ENCODE measurements around the gene AURKA. TPM values are rescaled to one million over a fixed set of nuclear protein-coding genes. Genes with fewer than 3 reads are reported as not detected.
"Not testable (repeated sequence)": the region's sequence is repeated elsewhere in the genome, so short reads cannot be mapped to it uniquely, and the experiment has no call there.

Gene AURKA
- polyA plus RNA-seq, 3 donors = 13.5 to 20.0 (median 19.5) TPM

GRCh38 chr20:56405356-56405755 is 13.3 kb upstream of the AURKA start:
- DNase-seq (ENCODE audit: extremely low read depth in 1 of 11, low read depth in 9 of 11, low spot score in 4 of 11) = not testable (repeated sequence)

- DNase-seq (ENCODE audit: extremely low read depth in 1 of 11, low read depth in 9 of 11, low spot score in 4 of 11) = no peak
These were observed 11.4 kb upstream of the AURKA start for GRCh38 chr20:56403465-56403864.

GRCh38 chr20:56400001-56400640 is 8.1 kb upstream of the AURKA start:
- DNase-seq (ENCODE audit: extremely low read depth in 1 of 11, low read depth in 9 of 11, low spot score in 4 of 11) = peak in 7 of 11 donors; percentile 26 to 61 (median 50)

GRCh38 chr20:56395166-56395565 is 3.2 kb upstream of the AURKA start:
- no peak for DNase-seq (ENCODE audit: extremely low read depth in 1 of 11, low read depth in 9 of 11, low spot score in 4 of 11)

- no peak for DNase-seq (ENCODE audit: extremely low read depth in 1 of 11, low read depth in 9 of 11, low spot score in 4 of 11)
These were observed 1.6 kb upstream of the AURKA start for GRCh38 chr20:56393653-56394052.

- no peak for DNase-seq (ENCODE audit: extremely low read depth in 1 of 11, low read depth in 9 of 11, low spot score in 4 of 11)
These were observed 967 bp upstream of the AURKA start for GRCh38 chr20:56392881-56393482.

GRCh38 chr20:56391596-56392131 is 351 bp downstream of the AURKA start:
- no peak for DNase-seq (ENCODE audit: extremely low read depth in 1 of 11, low read depth in 9 of 11, low spot score in 4 of 11)

- no peak for DNase-seq (ENCODE audit: extremely low read depth in 1 of 11, low read depth in 9 of 11, low spot score in 4 of 11)
These were observed 978 bp downstream of the AURKA start for GRCh38 chr20:56391037-56391436.

GRCh38 chr20:56390396-56390795 is 1.6 kb downstream of the AURKA start:
- DNase-seq (ENCODE audit: extremely low read depth in 1 of 11, low read depth in 9 of 11, low spot score in 4 of 11) = not testable (repeated sequence)

GRCh38 chr20:56389807-56390206 is 2.2 kb downstream of the AURKA start:
- no peak for DNase-seq (ENCODE audit: extremely low read depth in 1 of 11, low read depth in 9 of 11, low spot score in 4 of 11)

- no peak for DNase-seq (ENCODE audit: extremely low read depth in 1 of 11, low read depth in 9 of 11, low spot score in 4 of 11)
These were observed 3.1 kb downstream of the AURKA start for GRCh38 chr20:56388882-56389281.

GRCh38 chr20:56386219-56386618 is 5.8 kb downstream of the AURKA start:
- DNase-seq (ENCODE audit: extremely low read depth in 1 of 11, low read depth in 9 of 11, low spot score in 4 of 11) = no peak

- DNase-seq (ENCODE audit: extremely low read depth in 1 of 11, low read depth in 9 of 11, low spot score in 4 of 11) = no peak
These were observed 6.9 kb downstream of the AURKA start for GRCh38 chr20:56385130-56385529.

- no peak for DNase-seq (ENCODE audit: extremely low read depth in 1 of 11, low read depth in 9 of 11, low spot score in 4 of 11)
These were observed 8.7 kb downstream of the AURKA start for GRCh38 chr20:56383334-56383733.

GRCh38 chr20:56382696-56383095 is 9.3 kb downstream of the AURKA start:
- no peak for DNase-seq (ENCODE audit: extremely low read depth in 1 of 11, low read depth in 9 of 11, low spot score in 4 of 11)

- no peak for DNase-seq (ENCODE audit: extremely low read depth in 1 of 11, low read depth in 9 of 11, low spot score in 4 of 11)
These were observed 10.5 kb downstream of the AURKA start for GRCh38 chr20:56381501-56381900.

GRCh38 chr20:56380375-56380774 is 11.6 kb downstream of the AURKA start:
- DNase-seq (ENCODE audit: extremely low read depth in 1 of 11, low read depth in 9 of 11, low spot score in 4 of 11) = no peak

- DNase-seq (ENCODE audit: extremely low read depth in 1 of 11, low read depth in 9 of 11, low spot score in 4 of 11) = no peak
These were observed 13.6 kb downstream of the AURKA start for GRCh38 chr20:56378386-56378785.

GRCh38 chr20:56376331-56376730 is 15.7 kb downstream of the AURKA start:
- DNase-seq (ENCODE audit: extremely low read depth in 1 of 11, low read depth in 9 of 11, low spot score in 4 of 11) = no peak

GRCh38 chr20:56373942-56374341 is 18.1 kb downstream of the AURKA start:
- no peak for DNase-seq (ENCODE audit: extremely low read depth in 1 of 11, low read depth in 9 of 11, low spot score in 4 of 11)

- no peak for DNase-seq (ENCODE audit: extremely low read depth in 1 of 11, low read depth in 9 of 11, low spot score in 4 of 11)
These were observed 19.2 kb downstream of the AURKA start for GRCh38 chr20:56372850-56373249.

All from renal cortex interstitium (tissue), 11 donors.